A549 treated with GW870086 at 1 μM for 4 hours (cell line): ENCODE results near the gene MAP1B. TPM values are rescaled to one million over a fixed set of nuclear protein-coding genes. Genes with fewer than 3 reads are reported as not detected.

Experiments
- total RNA-seq: library from RNA; stranded (reverse); fragments of 200-300 nt; extraction: Qiagen RNA extraction; gene quantifications from 5 replicates; pipeline ENCODE4 v1.2.3, GENCODE V29; 2022; ENCODE audit warnings: low read depth

MAP1B gene
- total RNA-seq: 28.3 to 49.1 TPM (median 40.5 TPM) in 5 replicates

GRCh38 chr5:72107131-72107900, at the start of gene MAP1B:
Gene MAP1B, plus strand, starts transcription at chr5:72107475. Its CDS starts 57 bp downstream, at chr5:72107532.

Other genes starting within 250 kb of the MAP1B start
- gene MRPS27, start 212.8 kb downstream of the MAP1B start, total RNA-seq: 50.3 to 58.8 TPM (median 52.7 TPM) in 5 replicates
- gene PTCD2, start 212.9 kb downstream of the MAP1B start, total RNA-seq: 8.8 to 12.4 TPM (median 11.2 TPM) in 5 replicates